Spleen (tissue), 11 donors: ENCODE measurements around the gene CWF19L1. TPM values are rescaled to one million over a fixed set of nuclear protein-coding genes. Genes with fewer than 3 reads are reported as not detected.

Source experiments
- DNase-seq: peaks from one replicate; pipeline ENCODE4 v3.0.0-alpha.2; 2020
- H3K27ac ChIP-seq, 8 donors: fragments of 200-600 bp; sonication (generic) in 7 of 8; 1 replicate in 4 of 8; 2 replicates in 4 of 8; pipeline versions ENCODE4 v1.5.0 to v1.8.0; 2016 to 2021; ENCODE audit warnings: inconsistent platforms in 4 of 8, mild to moderate bottlenecking in 4 of 8, moderate library complexity in 1 of 8
- H3K27me3 ChIP-seq, 7 donors: fragments of 200-600 bp; sonication (generic) in 6 of 7; replicated peaks in 1 of 7; 1 replicate in 4 of 7; 2 replicates in 3 of 7; pipeline versions ENCODE4 v1.5.0 to v1.8.0; 2016 to 2021; ENCODE audit warnings: inconsistent platforms in 3 of 7, mild to moderate bottlenecking in 1 of 7
- H3K36me3 ChIP-seq, 6 donors: fragments of 200-600 bp; sonication (generic) in 5 of 6; 1 replicate in 4 of 6; 2 replicates in 2 of 6; pipeline versions ENCODE4 v1.5.0 to v1.8.0; 2016 to 2021; ENCODE audit warnings: inconsistent platforms in 2 of 6
- H3K4me1 ChIP-seq, 6 donors: fragments of 200-600 bp; sonication (generic) in 5 of 6; 1 replicate in 3 of 6; 2 replicates in 3 of 6; pipeline versions ENCODE4 v1.5.0 to v1.8.0; 2016 to 2021; ENCODE audit warnings: inconsistent platforms in 3 of 6
- H3K4me3 ChIP-seq, 8 donors: fragments of 200-600 bp; sonication (generic) in 7 of 8; 1 replicate in 4 of 8; 2 replicates in 4 of 8; pipeline versions ENCODE4 v1.5.0 to v1.8.0; 2016 to 2021; ENCODE audit warnings: inconsistent platforms in 4 of 8, mild to moderate bottlenecking in 4 of 8, moderate library complexity in 2 of 8
- H3K9me3 ChIP-seq, 8 donors: fragments of 200-600 bp; sonication (generic) in 7 of 8; 1 replicate in 4 of 8; 2 replicates in 4 of 8; pipeline versions ENCODE4 v1.5.0 to v1.8.0; 2016 to 2021; ENCODE audit warnings: inconsistent platforms in 4 of 8
- CTCF ChIP-seq, 11 experiments: fragments of 200-600 bp in 7 of 11; fragments of 450-650 bp in 4 of 11; sonication (generic) in 4 of 11; IDR thresholded peaks in 8 of 11; conservative IDR thresholded peaks in 3 of 11; 1 replicate in 7 of 11; 2 replicates in 4 of 11; pipeline versions ENCODE4 v1.4.0 to v1.8.0; 2016 to 2021; ENCODE audit warnings: antibody characterized with exemption in 11 of 11, inconsistent platforms in 4 of 11, mild to moderate bottlenecking in 1 of 11
- POLR2A ChIP-seq, 3 donors: fragments of 450-650 bp; IDR thresholded peaks; one replicate each; pipeline ENCODE4 v1.5.1; 2017; ENCODE audit warnings: antibody characterized with exemption in 3 of 3, mild to moderate bottlenecking in 1 of 3
- POLR2AphosphoS5 ChIP-seq, 3 donors: sonication (generic); formaldehyde crosslinking; IDR thresholded peaks; one replicate each; pipeline ENCODE4 v1.5.1; 2017; ENCODE audit warnings: antibody characterized with exemption in 3 of 3
- WGBS, 5 donors: extraction: QIAGEN DNeasy Blood & Tissue Kit in 3 of 5; methylation state at CpG; one replicate each; pipeline versions ENCODE4 v1.1.5 to v1.1.7; 2013 to 2018; 5-methylcytosine and 5-hydroxymethylcytosine counted together
- intact Hi-C: fragments of 100-400 bp; cut with DNase I; formaldehyde crosslinking; loops from one replicate; pipeline ENCODE4 v1.15.0; 2023; ENCODE audit warnings: low total_unique reads
- polyA plus RNA-seq, 3 donors: library from polyadenylated mRNA; stranded (reverse); fragments of 200-250 nt; gene quantifications; one replicate each; pipeline ENCODE4 v1.2.1, GENCODE V29; 2013
- total RNA-seq, 7 donors: library from RNA; depleted of rRNA in 3 of 7; stranded (reverse); fragments of >200 nt in 3 of 7; fragmentation: NEBNext Ultra II Directional in 4 of 7; extraction: Animal tissue kit (Norgen Biotek cat#: 25700) in 4 of 7; gene quantifications; one replicate each; pipeline versions ENCODE4 v1.1.0 to v1.2.1, GENCODE V29; 2016 to 2021
- donor health status: healthy with polysubstance abuse.
- donor health status: DM: no; HTN: no; CAD: no; lungs with moderate emphysema.
- donor health status: DM: no; HTN: no; CAD: no.
- donor health status: Bipolar disorder and iron deficiency.
- donor health status: healthy.
- donor health status: DM: no; HTN: no; CAD: no.
- donor health status: DM: yes; HTN: yes; CAD: no.

The CWF19L1 gene
- total and polyA plus RNA-seq, 10 donors: 17.8 to 42.1 (median 29.9) TPM

DNA sequence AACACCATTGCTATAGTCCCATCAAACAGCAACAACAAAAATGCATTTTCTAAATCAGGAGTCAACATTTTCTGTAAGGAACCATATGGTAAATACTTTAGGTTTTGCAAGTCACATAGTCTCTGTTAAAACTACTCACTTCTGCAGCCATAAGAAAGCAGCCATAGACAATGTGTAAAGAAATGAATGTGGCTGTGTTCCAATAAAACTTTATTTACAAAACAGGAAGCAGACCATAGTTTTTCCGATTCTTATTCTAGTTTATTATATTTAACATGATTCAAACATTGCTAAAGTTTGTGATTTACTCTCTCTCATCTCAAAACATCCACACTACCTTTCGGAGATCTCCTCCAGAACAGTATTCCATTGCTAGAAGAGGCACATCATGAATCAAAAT is 44.9 kb downstream of the CWF19L1 start:
- Histone ChIP-seq H3K27ac (no peak overlapping the region), H3K4me1 (peaks cover 0 to 20% (median 3%) of the 10 kb centered on the region in 6 donors), H3K4me3 (no peak overlapping the region), H3K27me3 (no peaks in the 10 kb centered on the region), H3K9me3 (no peaks in the 10 kb centered on the region), H3K36me3 (peaks cover 4 to 86% (median 72%) of the 10 kb centered on the region in 6 donors)
- no peak for TF ChIP-seq POLR2AphosphoS5 (IDR thresholded peaks at IDR 0.05)
- no peak for TF ChIP-seq CTCF (IDR thresholded peaks at IDR 0.05 in 8 of 11, conservative IDR thresholded peaks at IDR 0.05 in 3 of 11)
- no peak for TF ChIP-seq POLR2A (IDR thresholded peaks at IDR 0.05)
- 97 to 99% (median 98%) methylated on average over 2 of the region's 2 CpGs for WGBS, 5 donors
- DNase-seq: no peak
- intact Hi-C loops: no loop called here

DNA sequence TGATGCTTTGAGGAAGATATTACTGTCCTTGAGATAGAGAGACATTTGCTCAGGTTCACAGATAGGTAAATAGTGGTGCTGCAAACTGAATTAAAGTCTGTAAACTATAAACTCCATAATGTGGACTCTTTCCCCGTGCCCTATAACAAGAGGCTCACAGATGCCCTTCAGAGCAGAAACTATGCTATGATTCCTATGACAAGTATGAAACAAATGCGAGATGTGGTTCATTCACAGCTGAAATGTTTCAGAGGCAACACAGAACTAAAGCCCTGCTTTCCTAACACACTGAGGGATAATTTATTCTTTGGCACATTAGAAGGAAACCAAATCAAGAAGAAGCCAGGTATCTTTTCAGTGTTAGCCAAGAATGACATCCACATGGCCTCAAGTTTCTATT is 51.4 kb downstream of the CWF19L1 start:
- H3K36me3 ChIP-seq: peaks cover 5 to 100% (median 83%) of the 10 kb centered on the region in 6 donors
- intact Hi-C loops: no loop called here
- H3K27me3 ChIP-seq: no peaks in the 10 kb centered on the region
- WGBS, 5 donors: 86 to 97% (median 96%) methylated on average over 2 of the region's 2 CpGs
- no peaks in the 10 kb centered on the region for H3K4me1 ChIP-seq
- DNase-seq: no peak
- no peak overlapping the region for H3K27ac ChIP-seq
- H3K9me3 ChIP-seq: no peaks in the 10 kb centered on the region
- no peak for TF ChIP-seq CTCF (IDR thresholded peaks at IDR 0.05 in 8 of 11, conservative IDR thresholded peaks at IDR 0.05 in 3 of 11)
- TF ChIP-seq POLR2A (IDR thresholded peaks at IDR 0.05): no peak
- TF ChIP-seq POLR2AphosphoS5 (IDR thresholded peaks at IDR 0.05): no peak
- H3K4me3 ChIP-seq: no peak overlapping the region

DNA sequence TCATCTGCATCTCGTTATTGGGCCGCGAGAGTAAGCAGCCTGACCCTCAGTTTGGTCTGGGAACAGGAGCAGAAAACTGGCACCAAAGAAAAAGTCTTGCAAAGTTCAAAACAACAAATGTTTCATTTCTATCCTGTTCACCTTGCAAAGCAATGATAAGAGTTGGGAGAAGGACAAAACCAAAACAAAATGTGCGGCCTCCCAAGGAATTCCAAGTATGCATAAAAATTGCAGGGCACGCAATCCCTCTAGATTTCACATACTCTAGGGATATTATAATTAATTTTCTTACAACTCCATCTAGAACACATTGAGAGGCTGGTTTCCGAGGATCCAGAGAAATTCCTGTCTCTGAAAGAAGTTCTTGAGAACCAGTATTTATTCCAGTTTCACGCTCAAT is 58.1 kb downstream of the CWF19L1 start:
- Histone ChIP-seq H3K27ac (no peak overlapping the region), H3K9me3 (no peaks in the 10 kb centered on the region), H3K4me1 (no peaks in the 10 kb centered on the region), H3K4me3 (no peak overlapping the region), H3K27me3 (no peaks in the 10 kb centered on the region), H3K36me3 (peaks cover 3 to 98% (median 70%) of the 10 kb centered on the region in 6 donors)
- DNase-seq: no peak
- WGBS, 5 donors: 91 to 94% (median 92%) methylated on average over 7 of the region's 7 CpGs
- intact Hi-C loops: no loop called here
- TF ChIP-seq CTCF (IDR thresholded peaks at IDR 0.05 in 8 of 11, conservative IDR thresholded peaks at IDR 0.05 in 3 of 11): no peak
- no peak for TF ChIP-seq POLR2A (IDR thresholded peaks at IDR 0.05)
- no peak for TF ChIP-seq POLR2AphosphoS5 (IDR thresholded peaks at IDR 0.05)

- no peaks in the 10 kb centered on the region for H3K4me1 ChIP-seq
- DNase-seq: no peak
- WGBS, 5 donors: 97% methylated on average over 9 of the region's 9 CpGs
- no peaks in the 10 kb centered on the region for H3K27me3 ChIP-seq
- H3K4me3 ChIP-seq: no peak overlapping the region
- TF ChIP-seq POLR2A (IDR thresholded peaks at IDR 0.05) (no peak), CTCF (IDR thresholded peaks at IDR 0.05 in 8 of 11, conservative IDR thresholded peaks at IDR 0.05 in 3 of 11) (no peak), POLR2AphosphoS5 (IDR thresholded peaks at IDR 0.05) (no peak)
- H3K27ac ChIP-seq: no peak overlapping the region
- intact Hi-C loops: no loop called here
- no peaks in the 10 kb centered on the region for H3K9me3 ChIP-seq
- peaks cover 3 to 98% (median 71%) of the 10 kb centered on the region in 6 donors for H3K36me3 ChIP-seq
Measured at GRCh38 chr10:100208276-100208675, 59.2 kb downstream of the CWF19L1 start.
